HG03460 (cell line): ENCODE results near the gene ZBTB20.
A peak's percentile ranks its signal among the peaks of the same experiment; 100 is the strongest.

ENCODE experiments used
- ATAC-seq: cut with Tn5 transposase; IDR thresholded peaks from one replicate; pipeline ENCODE4 v1.9.1; 2021; ENCODE audit not compliant: unreplicated experiment

ZBTB20 gene

DNA sequence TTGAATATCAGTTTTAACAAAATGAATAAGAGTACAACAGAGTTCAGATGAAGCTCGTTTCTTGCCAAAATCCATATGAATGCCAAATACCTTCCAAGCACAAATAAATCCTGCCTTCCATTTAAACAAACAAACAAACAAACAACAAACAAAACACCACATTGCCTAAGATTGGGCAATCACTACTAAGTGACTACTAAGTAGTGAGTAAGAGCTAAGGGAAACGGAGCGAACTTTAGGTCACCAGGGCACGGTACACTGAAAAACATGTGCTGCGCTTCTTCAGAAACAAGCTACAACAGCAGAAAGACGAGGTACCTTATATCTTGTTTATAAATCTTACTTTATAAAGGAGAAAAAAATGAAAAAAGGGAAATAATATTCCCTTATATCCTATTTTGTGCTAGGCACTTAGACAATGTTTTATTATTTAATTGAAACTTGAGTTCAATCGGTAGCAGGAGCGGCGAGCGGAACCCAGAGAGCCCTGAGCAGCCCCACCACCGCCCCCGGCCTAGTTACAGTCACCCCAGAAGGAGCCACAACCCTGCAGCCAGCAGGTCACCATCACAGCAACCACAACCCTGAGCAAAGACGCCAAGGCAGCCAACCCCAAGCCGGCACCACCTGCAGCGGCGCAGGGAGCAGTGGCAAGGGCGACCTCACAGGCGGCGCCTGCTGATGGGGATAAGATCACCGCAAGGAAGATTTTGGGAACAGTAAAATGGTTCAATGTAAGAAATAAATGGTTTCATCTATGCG is 216.9 kb downstream of the ZBTB20 start:
- no peak for ATAC-seq

DNA sequence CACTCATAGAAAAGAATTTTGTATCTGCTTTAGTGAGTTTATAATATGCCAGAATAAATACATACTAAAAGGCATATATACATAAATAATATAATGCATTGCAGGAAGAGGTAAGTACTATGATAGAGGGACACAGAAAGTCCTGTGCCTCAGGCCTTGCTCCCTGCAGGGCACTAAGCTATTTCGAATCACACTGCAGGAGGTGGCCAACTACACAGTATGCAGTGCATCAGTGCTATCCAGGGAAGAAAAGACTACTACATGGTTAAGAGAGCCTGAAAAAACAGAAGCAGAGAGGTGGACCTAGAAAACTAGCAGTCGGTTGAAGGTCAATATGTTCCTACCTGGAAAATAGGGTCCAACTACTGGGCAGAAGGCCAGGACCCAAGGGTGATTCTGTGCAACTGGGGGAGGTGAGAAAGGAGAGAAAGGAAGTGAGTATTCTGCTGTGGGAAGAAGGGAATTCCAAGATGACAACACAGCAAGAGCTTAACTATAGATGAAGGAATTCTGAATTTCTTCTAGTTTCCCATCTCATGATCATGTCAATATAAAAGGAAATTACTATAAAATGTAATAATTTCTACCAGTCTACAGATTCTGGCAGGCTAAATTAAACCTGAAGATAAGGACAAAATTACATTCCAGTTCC is 218.0 kb downstream of the ZBTB20 start:
- ATAC-seq: no peak

DNA sequence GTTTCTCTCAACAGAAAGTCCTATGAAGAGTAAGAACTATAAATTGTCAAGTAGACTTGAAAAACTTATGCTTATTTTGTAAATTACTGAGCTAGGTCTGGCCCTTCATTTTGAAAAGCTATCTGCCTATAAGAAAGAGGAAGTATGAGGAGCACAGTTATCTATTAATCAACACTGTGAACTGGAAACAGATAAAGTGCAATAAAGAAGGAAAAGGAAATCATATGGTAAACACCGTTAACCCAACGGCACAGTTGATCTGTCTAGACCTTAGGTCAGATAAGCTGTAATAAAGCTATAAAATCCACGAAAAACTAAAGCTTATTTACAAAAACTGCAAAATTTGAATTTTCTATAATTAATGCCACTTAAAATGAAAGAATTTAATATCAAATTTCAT is 242.5 kb downstream of the ZBTB20 start:
- no peak for ATAC-seq

DNA sequence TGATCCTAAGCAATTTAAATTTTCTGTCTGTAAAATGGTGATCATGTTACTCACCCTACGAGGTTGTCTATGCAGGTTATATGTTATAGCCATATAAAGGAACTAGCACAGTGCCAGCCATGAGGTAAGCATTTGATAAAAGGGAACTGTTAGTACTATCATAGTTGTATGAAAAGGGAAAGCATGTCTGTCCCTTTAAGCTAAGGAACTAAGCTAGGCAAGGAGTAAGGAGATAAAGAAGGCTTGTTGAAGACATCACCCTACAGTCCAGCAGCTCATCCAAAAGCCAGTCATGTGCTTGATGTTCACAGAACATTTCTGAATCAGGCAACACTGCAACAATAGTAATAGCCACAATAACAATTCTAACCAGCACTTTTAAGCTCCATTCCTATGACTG is 243.9 kb downstream of the ZBTB20 start:
- ATAC-seq: no peak

DNA sequence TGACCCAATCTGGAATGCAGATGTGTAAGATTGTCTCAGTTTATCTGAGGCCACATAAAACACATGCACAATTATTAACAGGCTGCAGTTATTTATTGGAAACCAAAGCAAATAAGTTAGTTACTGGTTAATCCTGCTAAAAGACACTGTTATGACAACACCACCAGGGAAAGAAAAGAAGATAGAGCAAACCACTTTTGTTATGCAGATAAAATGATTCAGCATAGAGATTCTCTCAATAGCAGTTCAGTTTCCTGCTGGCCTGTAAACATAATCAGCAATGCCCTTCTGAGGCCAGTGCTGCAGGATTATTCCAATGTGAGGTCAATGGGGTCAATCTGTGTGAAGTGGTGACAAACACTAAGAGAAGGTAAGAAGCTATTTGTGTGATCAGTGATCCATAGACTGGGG is 244.4 kb downstream of the ZBTB20 start:
- no peak for ATAC-seq

DNA sequence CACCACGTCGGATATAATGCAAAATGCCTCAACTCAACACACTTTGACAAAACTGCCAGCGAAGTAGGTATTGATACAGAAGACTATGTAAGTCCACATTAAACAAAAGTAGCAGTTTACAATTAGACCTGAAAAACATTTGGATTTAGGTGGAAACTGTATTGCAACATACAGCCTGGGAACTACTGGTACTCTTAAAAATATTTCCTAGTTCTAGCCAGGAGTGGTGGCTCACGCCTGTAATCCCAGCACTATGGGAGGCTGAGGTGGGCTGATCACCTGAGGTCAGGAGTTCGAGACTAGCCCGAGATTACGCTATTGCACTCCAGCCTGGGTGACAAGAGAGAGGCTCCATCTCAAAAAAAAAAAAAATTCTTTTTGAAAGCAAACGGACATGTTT is 246.2 kb downstream of the ZBTB20 start:
- no peak for ATAC-seq

DNA sequence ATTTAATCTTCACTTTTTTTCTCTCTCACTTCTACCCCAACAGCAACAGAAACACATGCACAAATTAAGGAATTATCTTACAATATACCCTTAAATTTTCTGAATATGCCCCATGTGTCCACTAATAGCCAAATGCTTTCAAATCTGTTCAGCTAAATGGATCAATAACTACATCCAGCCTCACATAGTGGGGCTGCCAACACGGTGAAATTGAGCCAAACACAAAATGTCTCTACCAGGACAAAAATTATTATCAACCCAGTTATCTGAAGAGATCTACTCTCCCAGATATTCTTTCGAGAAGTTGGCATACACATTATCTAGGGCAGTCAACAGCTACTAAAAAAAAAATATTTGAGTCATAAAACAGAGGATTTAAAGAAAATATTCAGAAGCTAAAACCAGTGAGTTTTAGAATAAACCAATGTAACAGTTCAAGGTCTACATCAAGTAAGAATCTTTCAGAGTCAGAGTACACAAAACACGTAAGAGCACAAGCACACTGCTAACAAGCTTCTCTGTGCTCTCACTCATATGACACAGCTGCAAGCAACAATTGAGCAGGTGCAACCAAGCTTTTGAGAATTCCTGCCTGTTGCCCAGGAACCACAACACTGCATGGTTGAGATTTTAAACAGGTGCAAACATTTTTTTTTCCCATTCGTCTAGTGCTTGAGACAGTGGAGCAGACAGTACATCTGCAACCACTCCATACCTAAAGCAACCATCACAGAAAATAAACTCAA is 247.7 kb downstream of the ZBTB20 start:
- no peak for ATAC-seq

DNA sequence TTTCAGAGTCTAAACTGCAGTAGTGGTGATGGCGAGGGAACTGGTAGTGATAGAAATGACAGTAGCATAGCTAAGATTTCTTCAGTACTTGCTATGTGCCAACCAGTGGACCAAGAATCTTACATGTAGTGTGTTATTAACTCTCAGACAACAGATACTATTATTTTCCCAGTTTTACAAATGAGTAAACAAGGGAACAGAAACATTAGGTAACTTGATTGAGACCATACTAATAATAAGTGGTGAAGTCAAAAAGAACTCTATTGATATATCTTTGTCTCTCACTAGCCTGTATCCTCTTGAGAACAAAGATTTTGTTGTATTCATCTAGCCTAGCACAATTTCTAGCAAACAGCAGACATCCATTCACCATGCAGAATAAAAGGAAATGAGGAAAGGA is 250.1 kb downstream of the ZBTB20 start:
- no peak for ATAC-seq

DNA sequence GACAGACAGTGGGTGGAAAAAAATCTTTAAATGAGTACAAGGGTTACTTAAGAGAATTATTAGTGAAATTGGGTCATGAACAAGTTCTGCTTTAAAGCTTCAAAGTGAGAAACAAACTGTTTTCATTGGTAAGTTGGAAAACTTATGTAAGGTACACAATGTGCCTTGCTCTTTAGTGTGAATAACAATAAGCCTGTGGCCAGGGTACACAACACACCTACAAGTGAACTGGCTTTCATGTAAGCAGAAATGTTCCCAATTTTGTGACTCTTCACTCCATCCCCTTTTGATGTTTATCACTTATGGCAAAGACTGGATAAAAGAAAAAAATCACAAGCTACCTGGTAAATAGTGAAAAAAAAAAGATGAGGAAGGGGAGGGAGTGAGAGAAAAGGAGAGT is 253.7 kb downstream of the ZBTB20 start:
- no peak for ATAC-seq

DNA sequence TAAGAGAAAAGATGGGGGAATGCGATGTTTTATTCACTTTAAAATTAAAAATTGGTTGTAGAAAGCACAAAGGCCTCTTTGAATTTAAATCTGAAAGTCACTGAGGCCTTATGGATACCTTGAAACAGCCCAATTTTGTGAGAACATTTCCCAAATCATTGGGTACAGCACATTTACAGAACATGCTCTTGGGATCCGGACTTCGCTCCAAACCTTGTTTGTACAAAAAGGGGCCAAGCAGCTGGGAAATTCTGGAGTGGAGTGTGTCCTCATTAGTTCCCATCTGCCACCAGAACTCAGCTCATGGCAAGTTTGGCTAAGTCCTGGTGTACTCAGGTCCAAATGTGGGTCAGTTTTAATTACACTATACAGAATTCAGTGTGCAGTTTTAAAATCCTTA is 254.2 kb downstream of the ZBTB20 start:
- ATAC-seq: no peak

DNA sequence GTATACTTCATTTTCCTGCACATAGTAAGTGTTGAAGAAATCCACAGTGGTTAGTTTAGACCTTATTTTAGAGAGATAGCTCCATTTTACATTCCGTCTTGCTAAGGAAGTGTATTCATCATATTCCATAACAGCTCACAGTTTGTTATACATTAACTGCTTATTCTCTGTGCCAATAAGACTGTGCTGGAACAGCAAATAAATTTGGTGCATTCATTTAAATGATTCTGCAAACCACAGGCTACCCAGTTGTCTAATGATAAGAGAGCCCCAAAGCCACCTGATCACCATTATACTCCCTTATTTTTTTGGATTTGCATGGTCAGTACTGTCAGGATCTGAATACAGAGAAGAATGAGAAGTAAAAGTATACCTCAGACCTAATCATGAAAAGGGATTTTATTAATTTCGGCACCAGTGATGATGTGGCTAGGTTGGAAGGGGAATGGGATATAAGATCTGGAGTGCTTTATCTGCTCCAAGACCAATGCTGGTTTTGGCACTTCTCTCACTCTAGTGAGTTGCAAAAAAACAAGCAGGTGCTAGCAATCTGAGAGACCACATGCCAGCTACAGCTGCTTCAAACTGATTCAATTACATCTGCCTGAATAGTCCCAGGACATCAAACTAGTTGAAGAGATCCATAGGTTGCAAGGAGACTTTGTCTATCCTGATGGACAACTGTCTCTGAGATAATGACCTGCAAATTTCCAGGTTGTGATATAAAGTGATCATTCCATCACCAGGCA is 254.8 kb downstream of the ZBTB20 start:
- ATAC-seq: no peak

DNA sequence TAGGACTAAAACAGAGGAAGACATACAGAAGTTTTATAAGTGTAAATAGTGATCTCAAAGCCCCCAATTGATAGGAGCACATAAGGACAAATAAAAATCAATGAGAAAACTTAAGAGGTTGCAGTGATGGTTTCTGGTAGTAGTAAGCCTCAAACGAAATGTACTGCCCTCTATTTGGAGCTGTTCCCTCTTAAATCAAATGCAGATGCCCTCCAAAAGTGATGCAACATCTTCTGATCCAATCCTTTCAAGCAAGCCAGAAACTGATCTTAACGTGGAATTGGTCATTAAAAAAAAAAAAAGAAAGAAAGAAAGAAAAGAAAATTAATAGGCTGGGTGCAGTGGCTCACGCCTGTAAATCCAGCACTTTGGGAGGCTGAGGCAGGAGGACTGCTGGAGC is 259.3 kb downstream of the ZBTB20 start:
- ATAC-seq: no peak

DNA sequence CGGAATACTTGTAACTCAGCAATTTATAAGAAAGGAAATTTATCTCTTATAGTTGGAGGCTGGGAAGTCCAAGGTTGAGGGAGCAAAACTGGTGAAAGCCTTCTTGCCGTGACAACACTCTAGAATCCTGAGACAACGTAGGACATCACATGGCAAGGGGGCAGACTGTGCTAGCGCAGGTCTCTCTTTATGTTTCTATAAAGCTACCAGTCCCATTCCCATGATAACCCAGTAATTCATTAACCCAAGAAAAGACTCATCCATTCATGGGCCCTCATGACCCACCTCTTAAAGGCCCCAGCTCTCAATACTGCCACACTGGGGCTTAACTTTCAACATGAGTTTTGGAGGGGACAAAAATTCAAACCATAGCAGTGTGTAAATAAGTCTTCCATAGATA is 260.2 kb downstream of the ZBTB20 start:
- ATAC-seq: no peak

DNA sequence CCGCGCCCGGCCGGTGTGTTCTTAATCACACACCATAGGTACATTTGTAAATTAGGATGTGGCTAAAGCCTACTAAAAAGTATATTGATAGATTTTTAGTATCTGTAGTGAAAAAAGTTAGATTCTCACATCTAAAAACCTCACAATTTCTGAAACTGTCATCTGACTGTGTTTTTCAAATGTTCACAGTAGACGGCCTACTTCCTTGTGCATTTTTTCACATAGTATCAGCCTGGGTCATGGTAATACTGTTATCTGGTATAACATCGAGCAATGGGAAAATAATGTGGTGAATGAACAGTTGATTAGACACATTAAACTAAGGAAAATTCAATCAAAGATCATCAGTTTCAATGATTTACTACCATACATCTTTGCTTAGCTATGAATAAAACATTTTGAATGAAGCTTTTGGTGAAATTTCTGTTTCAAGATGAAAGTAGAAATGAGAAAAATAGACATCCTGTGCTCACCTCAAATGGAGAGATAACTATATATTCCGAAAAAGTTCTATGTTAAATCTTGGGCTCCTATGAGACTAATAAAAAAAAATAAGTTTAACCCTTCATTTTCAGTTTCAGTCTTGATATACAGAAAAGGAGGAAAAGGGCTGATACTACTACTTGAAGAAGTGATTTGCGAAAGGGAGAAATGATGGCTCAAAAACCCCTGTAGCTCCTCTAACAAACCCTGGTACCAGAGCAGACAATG is 262.7 kb downstream of the ZBTB20 start:
- no peak for ATAC-seq

DNA sequence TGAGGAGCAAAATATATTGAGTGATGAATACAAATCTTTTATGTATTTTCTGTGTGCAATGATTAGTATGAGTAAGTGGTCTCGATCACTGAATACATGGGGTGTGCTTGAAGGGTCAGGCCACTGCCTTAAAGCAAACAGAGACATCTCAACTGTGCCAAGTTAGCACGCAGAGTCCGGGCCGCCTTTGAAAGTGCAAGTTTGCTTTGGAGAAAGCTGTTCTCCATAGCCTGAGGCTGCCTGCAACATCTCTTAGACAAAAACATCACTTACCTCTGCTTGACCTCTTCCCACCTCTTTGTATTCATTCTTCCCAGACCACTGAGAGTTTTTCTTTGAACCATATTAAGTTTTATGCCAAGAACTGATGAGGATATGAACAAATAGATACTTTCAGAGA is 267.0 kb downstream of the ZBTB20 start:
- ATAC-seq: no peak

DNA sequence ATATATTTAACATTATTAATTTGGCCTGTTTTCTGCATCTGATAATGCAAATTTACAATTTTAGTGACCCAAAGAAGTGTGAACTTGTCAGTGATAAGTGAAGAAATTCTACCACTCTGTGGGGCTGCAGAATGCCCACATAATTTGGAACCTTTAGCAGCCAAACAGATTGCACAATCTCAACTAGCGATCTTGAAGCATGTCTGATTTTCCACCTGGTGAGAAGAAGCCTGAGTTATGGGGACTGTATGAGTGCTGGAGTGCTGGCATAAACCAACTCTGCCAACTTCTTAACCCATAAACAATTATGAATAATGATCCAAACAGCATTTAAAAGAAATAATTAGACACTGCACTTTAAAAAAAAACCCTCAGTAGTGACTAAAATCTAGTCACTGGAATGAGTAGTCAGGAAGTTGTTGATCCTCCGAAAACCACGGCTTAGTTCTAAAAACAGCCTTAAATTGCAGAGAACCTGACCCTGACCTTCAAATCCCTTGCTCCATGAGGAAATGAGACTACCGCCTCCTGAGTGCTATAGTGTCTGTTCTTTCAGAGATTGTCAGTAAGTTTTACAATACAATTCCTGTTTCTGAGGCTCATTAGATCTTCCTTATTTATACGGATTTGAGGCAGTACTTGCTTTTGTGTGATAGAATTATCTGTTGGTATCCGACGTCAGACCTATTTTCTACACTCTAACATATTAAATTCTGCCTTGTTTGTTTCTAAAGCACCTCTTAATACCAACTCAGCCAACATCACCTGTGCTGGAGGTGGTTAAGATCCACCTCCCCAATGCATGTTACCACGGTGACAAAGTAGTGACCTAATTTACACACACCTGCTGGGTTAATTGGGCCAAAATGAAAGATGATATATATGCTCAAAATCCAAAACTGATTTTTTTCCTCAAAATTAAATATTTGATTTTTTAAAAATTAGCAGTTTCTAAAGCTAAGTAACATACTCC is 267.7 kb downstream of the ZBTB20 start:
- peak; percentile 61 for ATAC-seq

DNA sequence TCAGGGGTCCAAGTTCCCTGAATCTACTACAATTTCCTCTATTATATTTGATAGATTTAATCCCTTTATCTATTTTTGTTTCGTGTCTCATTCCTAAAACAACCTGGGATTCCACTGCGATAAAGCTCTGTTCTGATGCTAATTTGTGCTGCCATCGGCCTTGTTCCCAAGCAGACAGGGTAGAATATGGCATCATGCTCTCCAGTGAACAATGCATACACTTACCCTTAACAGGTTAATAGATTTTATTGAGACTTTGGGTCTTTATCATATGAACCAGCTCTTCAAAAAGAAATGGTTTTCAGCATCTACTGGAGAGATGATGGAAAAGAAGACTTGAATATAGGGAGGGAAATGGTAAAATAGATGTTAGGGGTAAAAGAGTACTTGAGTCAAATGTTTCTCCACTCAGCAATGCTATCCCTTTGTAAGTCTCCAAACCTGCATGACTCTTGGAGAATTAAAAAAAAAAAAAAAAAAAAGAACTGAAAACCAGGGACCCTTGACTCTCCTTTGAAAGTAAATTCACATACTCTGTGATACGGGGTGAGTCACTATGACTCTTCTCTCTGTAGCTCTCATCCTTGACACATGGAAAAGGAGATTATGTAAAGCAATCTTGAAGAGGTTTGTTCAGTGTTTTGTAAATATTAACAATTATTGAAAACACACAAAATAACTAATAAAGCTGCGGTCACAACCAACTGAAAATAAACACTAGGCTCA is 268.8 kb downstream of the ZBTB20 start:
- no peak for ATAC-seq

DNA sequence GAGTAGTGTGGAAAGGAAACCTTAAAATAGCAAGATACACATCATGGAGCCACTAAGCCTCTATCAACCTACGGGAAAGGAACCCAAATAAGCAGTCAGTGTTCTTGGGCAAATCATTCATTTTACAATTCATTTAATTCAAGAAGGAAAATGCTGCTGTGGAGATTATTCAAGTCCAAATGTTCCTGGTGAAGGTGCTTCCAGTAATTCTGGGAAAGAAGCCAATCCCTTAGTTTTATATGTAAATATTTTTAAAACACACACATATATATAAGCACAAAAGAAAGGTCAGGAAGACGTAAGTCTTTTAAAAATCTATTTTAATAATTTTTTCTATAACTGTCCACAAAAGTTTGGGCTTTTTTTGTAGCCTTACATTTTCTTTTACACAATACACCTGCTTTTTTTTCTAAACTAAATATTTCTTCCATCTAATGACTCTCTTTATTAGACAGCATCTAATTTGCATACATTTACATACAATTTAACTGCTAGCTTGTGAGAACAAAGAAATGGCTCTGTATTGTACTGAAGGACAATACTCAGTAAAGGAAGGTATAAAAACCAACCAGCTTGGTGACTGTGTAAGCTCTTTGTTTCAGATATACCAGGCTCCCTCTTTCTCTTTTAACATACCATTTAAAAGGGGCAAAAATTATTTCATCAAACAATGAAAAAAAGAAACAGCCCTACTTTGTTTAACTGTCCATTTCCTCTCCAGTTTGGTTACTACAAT is 269.5 kb downstream of the ZBTB20 start:
- ATAC-seq: no peak
